RWPE2 (cell line): ENCODE results near the gene ANO8.
A peak's percentile ranks its signal among the peaks of the same experiment; 100 is the strongest.

Source experiments
- ATAC-seq: fragments of 200-7000 bp; cut with Tn5 transposase; 3 replicates; pipeline ENCODE4 v1.9.1; 2021; ENCODE audit warnings: low read depth
- DNase-seq: peaks from one replicate; pipeline ENCODE4 v3.0.0-alpha.2; 2020; ENCODE audit warnings: low spot score
- H3K27ac ChIP-seq: fragments of 450-650 bp; 2 replicates; pipeline ENCODE4 v1.5.1; 2017; ENCODE audit warnings: mild to moderate bottlenecking; ENCODE audit not compliant: poor library complexity, severe bottlenecking
- H3K27me3 ChIP-seq: fragments of 250-450 bp; sonication (Bioruptor Pico); 2 replicates; pipeline ENCODE4 v1.5.1; 2021; ENCODE audit warnings: mild to moderate bottlenecking, moderate library complexity; ENCODE audit not compliant: insufficient read depth, poor library complexity, severe bottlenecking
- H3K36me3 ChIP-seq: fragments of 250-450 bp; sonication (Bioruptor Pico); 2 replicates; pipeline ENCODE4 v1.5.1; 2020; ENCODE audit warnings: low read depth, mild to moderate bottlenecking, moderate library complexity
- H3K4me1 ChIP-seq: fragments of 250-450 bp; sonication (Bioruptor Pico); 2 replicates; pipeline ENCODE4 v1.5.1; 2021; ENCODE audit warnings: mild to moderate bottlenecking, moderate library complexity; ENCODE audit not compliant: insufficient read depth, poor library complexity, severe bottlenecking
- H3K4me3 ChIP-seq: fragments of 250-450 bp; sonication (Bioruptor Pico); 2 replicates; pipeline ENCODE4 v1.5.1; 2021; ENCODE audit warnings: mild to moderate bottlenecking, moderate library complexity; ENCODE audit not compliant: severe bottlenecking
- H3K9me3 ChIP-seq: fragments of 250-450 bp; sonication (Bioruptor Pico); 2 replicates; pipeline ENCODE4 v1.5.1; 2021; ENCODE audit warnings: mild to moderate bottlenecking, moderate library complexity; ENCODE audit not compliant: severe bottlenecking
- TF ChIP-seq, protein P1 (sequence below): fragments of 450-650 bp; IDR thresholded peaks from one replicate; pipeline ENCODE4 v1.5.1; 2017; ENCODE audit warnings: mild to moderate bottlenecking, moderate library complexity; ENCODE audit not compliant: poor library complexity, severe bottlenecking

ANO8 gene

DNA sequence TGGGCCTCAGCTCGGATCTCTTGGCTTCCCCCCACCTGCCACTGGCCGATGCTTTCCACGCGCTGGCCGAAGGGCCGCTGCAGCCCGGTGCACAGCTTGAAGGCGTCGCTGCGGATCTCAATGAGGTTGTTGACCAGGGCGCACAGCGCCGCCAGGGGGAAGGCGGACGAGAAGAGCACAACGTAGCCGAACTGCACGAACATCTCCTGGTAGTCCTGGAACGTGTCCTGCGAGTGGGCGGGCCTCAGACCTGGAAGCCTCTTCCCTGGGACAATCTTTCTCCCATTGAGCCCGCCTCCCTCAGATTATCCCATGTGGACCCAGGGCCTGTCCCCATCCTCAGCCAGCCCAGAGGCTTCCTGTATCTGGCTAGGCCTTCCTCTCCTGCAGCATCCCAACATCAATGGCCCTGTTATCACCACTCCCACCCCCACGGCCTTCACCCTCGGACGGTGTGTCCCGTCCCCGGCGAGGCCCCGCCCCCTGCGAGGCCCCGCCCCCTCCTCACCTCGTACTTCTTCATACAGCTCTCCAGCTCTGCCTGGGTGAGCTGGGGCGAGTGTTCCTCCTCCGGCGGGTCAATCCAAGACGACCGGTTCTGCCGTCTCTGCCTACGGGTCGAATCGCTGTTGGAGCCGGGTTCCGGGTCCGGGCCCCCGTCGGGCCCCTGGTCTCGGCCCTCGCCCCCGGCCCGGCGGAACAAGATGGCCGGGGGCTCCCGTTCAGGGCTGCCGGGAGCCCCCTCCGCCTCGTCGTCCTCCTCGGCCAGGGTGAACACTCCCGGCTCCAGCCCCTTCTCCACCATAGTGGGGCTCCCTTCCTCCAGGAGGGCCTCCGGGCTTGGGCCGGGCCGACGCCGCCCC lies 6.8 kb downstream of the ANO8 start:
- TF ChIP-seq, protein P1, sequence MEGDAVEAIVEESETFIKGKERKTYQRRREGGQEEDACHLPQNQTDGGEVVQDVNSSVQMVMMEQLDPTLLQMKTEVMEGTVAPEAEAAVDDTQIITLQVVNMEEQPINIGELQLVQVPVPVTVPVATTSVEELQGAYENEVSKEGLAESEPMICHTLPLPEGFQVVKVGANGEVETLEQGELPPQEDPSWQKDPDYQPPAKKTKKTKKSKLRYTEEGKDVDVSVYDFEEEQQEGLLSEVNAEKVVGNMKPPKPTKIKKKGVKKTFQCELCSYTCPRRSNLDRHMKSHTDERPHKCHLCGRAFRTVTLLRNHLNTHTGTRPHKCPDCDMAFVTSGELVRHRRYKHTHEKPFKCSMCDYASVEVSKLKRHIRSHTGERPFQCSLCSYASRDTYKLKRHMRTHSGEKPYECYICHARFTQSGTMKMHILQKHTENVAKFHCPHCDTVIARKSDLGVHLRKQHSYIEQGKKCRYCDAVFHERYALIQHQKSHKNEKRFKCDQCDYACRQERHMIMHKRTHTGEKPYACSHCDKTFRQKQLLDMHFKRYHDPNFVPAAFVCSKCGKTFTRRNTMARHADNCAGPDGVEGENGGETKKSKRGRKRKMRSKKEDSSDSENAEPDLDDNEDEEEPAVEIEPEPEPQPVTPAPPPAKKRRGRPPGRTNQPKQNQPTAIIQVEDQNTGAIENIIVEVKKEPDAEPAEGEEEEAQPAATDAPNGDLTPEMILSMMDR = no peak
- H3K4me3 ChIP-seq = peak overlapping the region; percentile 29
- no peaks in the 10 kb centered on the region for H3K9me3 ChIP-seq
- no peaks in the 10 kb centered on the region for H3K27me3 ChIP-seq
- peak; percentile 44; the same call in 2 of the 3 replicates for ATAC-seq
- peaks cover 13% of the 10 kb centered on the region for H3K4me1 ChIP-seq
- no peak for DNase-seq
- H3K27ac ChIP-seq = peak overlapping the region; percentile 52
- peaks cover 2% of the 10 kb centered on the region for H3K36me3 ChIP-seq

- Histone ChIP-seq H3K36me3 (peaks cover 3% of the 10 kb centered on the region; the same call in 1 of the 2 replicates), H3K4me3 (no peak overlapping the region), H3K27ac (peak overlapping the region; percentile 52), H3K27me3 (no peaks in the 10 kb centered on the region), H3K4me1 (peaks cover 13% of the 10 kb centered on the region), H3K9me3 (no peaks in the 10 kb centered on the region)
- DNase-seq = no peak
- TF ChIP-seq, protein P1 = no peak
- no peak for ATAC-seq
These were observed 7.5 kb downstream of the ANO8 start for GRCh38 chr19:17327068-17327653.

DNA sequence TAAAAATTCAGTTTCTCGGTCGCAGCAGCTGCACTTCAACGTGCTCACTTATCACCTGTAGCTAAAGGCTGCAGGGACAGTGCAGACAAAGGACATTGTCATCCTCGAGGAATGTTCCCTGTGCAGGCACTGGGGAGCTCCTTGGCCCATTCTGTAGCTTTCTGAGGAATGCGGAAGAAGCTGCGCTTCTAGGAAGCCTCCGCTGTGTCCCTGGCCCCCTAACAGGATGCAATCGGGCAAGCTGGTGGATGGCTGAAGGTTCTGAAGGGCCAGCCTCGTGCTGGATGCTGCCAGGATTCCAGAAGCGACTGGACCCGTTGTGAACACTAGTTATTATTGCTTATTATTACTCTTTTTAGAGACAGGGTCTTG lies 8.1 kb downstream of the ANO8 start:
- Histone ChIP-seq H3K9me3 (no peaks in the 10 kb centered on the region), H3K36me3 (0 out of 2 replicates have a peak, but pooled peaks cover 5% of the 10 kb centered on the region), H3K4me1 (peaks cover 13% of the 10 kb centered on the region), H3K27me3 (no peaks in the 10 kb centered on the region), H3K27ac (peak overlapping the region; percentile 52), H3K4me3 (no peak overlapping the region)
- TF ChIP-seq, protein P1 = no peak
- ATAC-seq (peak; percentile 53), DNase-seq (no peak)

DNA sequence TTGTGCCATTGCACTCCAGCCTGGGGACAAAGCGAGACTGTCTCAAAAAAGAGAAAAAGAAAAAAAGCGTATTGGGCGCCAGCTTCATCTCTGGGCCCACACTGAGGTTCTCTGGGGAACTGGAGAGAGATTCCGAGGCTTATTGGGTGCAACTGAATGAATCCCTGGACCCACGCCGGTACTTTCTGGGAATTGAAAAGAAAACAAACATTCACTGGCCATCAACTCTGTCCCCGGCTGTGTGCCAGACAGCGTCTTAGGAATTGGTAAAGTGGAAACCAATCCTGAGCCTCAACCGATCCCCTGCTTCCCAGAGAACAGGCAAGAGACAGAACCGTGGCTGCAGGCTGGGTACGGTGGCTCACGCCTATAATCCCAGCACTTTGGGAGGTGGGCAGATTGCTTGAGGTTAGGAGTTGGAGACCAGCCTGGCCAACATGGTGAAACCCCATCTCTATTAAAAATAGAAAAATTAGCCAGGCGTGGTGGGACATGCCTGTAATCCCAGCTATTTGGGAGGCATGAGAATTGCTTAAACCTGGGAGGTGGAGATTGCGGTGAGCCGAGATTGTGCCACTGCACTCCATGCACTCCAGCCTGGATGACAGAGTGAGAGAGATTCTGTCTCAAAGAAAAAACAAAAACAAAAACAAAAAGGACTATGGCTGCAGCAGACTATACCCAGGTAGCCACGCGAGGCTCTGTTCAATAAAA lies 8.6 kb downstream of the ANO8 start:
- peaks cover 9% of the 10 kb centered on the region; the same call in 1 of the 2 replicates for H3K36me3 ChIP-seq
- H3K27ac ChIP-seq = peak overlapping the region; percentile 52
- H3K4me1 ChIP-seq = peaks cover 13% of the 10 kb centered on the region
- H3K4me3 ChIP-seq = no peak overlapping the region
- peak; percentile 40 for ATAC-seq
- no peaks in the 10 kb centered on the region for H3K9me3 ChIP-seq
- no peak for DNase-seq
- H3K27me3 ChIP-seq = no peaks in the 10 kb centered on the region
- TF ChIP-seq, protein P1 = no peak
